ENCODE measurements around the gene GBP5. TPM values are rescaled to one million over a fixed set of nuclear protein-coding genes. Genes with fewer than 3 reads are reported as not detected.

GBP5 gene
- total and polyA plus RNA-seq, 4 experiments from 2014 or later, result 37.9 to 124 (median 77.7) TPM

DNA sequence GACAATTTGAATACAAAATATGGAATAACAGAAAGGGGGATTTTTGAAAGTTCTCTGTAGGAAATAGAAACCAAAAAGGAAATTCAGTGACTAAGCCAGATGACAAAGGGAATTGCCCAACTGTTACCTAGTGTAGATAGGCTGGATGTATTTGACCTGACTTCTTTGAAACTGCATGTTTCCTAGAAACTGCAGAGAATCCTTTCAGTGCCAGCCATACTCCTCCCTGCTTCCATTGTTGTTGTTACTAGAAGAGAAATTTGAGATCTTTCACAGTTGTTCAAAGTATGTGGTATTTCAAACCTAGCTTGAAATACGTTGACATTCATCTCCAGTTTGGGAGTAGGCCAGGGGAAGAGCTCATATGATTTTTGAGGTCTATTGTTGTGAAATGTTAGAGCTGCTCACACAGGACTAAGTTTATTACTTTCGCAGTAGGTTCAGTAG, 1.8 kb upstream of the GBP5 start:
- POLR2A ChIA-PET (ENCODE audit: partially characterized antibody), result interaction anchor here (0.6 to 9.4 kb wide), 14 partner anchors 11 to 275 kb away, joined by 3 to 86 read pairs (median 4); partner anchors contain the start of genes GBP1 and GBP4
- H3K9me3 Mint-ChIP-seq, result peaks cover 0 to 6% (median 4%) of the 10 kb centered on the region in 8 donors

DNA sequence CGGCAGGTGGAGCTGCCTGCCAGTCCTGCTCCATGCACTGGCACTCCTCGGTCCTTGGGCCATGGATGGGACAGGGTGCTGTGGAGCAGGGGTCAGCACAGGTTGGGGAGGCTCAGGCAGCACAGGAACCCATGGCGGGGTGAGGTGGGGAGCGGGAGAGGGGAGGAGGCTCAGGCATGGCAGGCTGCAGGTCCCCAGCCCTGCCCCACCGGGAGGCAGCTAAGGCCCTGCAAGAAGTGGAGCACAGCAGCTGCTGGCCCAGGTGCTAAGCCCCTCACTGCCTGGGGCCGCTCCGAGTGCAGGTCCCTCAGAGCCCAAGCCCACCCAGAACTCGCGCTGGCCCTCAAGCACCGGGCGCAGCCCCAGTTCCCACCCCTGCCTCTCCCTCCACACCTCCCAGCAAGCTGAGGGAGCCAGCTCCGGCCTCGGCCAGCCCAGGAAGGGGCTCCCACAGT, 691 bp upstream of the GBP5 start:
- H3K4me3 Mint-ChIP-seq, result peak overlapping the region; percentile 89 to 100 (median 97)
- peaks cover 18 to 41% of the 10 kb centered on the region in 2 donors for H3K36me3 Mint-ChIP-seq
- intact Hi-C loops (cut with micrococcal nuclease), result loop anchor here (2.0 to 10.0 kb wide), 2 partner anchors 15 to 331 kb away; no protein-coding TSS in a partner anchor
- Histone ChIP-seq H3K27ac (ENCODE audit: low read depth, low read length) (peak overlapping the region; percentile 74), H3K4me3 (ENCODE audit: low read length in 2 of 2) (no peak overlapping the region), H3K36me3 (ENCODE audit: insufficient read depth, low read length) (peaks cover 11% of the 10 kb centered on the region), H3K9me3 (ENCODE audit: control insufficient read depth in 1 of 2, low read length in 2 of 2) (no peaks in the 10 kb centered on the region), H3K27me3 (ENCODE audit: insufficient read depth, low read length) (no peaks in the 10 kb centered on the region), H3K4me1 (ENCODE audit: insufficient read depth, low read length) (peaks cover 68% of the 10 kb centered on the region)
- peak in 1 of 5 donors; percentile 39 for DNase-seq
- no peaks in the 10 kb centered on the region for H3K27me3 Mint-ChIP-seq
- H3K27ac Mint-ChIP-seq, result peak overlapping the region; percentile 92 to 98 (median 97)
- ChIA-PET CTCF (ENCODE audit: partially characterized antibody) (interaction anchor here (0.9 to 6.9 kb wide), 12 partner anchors 8 to 289 kb away, joined by 3 to 73 read pairs (median 14); partner anchors contain the start of gene GBP4), POLR2A (ENCODE audit: partially characterized antibody) (interaction anchor here (0.7 to 9.4 kb wide), 18 partner anchors 12 to 283 kb away, joined by 3 to 86 read pairs (median 4); partner anchors contain the start of genes GBP1 and GBP4)
- H3K4me1 Mint-ChIP-seq, result peaks cover 45 to 91% (median 62%) of the 10 kb centered on the region in 4 donors
- H3K9me3 Mint-ChIP-seq, result peaks cover 0 to 6% (median 3%) of the 10 kb centered on the region in 8 donors

More for the DNA sequence above, 1.8 kb upstream of the GBP5 start:
- Histone ChIP-seq H3K27ac (ENCODE audit: low read depth, low read length) (peak overlapping the region; percentile 74), H3K27me3 (ENCODE audit: insufficient read depth, low read length) (no peaks in the 10 kb centered on the region), H3K9me3 (ENCODE audit: control insufficient read depth in 1 of 2, low read length in 2 of 2) (no peaks in the 10 kb centered on the region), H3K36me3 (ENCODE audit: insufficient read depth, low read length) (peaks cover under 1% of the 10 kb centered on the region), H3K4me3 (ENCODE audit: low read length in 2 of 2) (peak overlapping the region in 1 of 2 donors; percentile 29), H3K4me1 (ENCODE audit: insufficient read depth, low read length) (peaks cover 68% of the 10 kb centered on the region)
- CTCF ChIA-PET (ENCODE audit: partially characterized antibody), result interaction anchor here (0.8 to 6.9 kb wide), 15 partner anchors 9 to 290 kb away, joined by 3 to 73 read pairs (median 8); partner anchors contain the start of genes GBP4 and GBP6
- intact Hi-C loops (cut with micrococcal nuclease), result loop anchor here (10.0 kb wide), 1 partner anchor 330 kb away; no protein-coding TSS in a partner anchor
- peak overlapping the region; percentile 93 to 99 (median 98) for H3K27ac Mint-ChIP-seq
- peak; percentile 43 to 63 (median 49) for DNase-seq
- H3K27me3 Mint-ChIP-seq, result no peaks in the 10 kb centered on the region
- H3K36me3 Mint-ChIP-seq, result peaks cover 9 to 32% of the 10 kb centered on the region in 2 donors
- H3K4me1 Mint-ChIP-seq, result peaks cover 46 to 91% (median 62%) of the 10 kb centered on the region in 4 donors
- H3K4me3 Mint-ChIP-seq, result peak overlapping the region; percentile 78 to 90 (median 88)

- Histone ChIP-seq H3K27me3 (ENCODE audit: insufficient read depth, low read length) (no peaks in the 10 kb centered on the region), H3K4me3 (ENCODE audit: low read length in 2 of 2) (peak overlapping the region; percentile 56 to 57), H3K27ac (ENCODE audit: low read depth, low read length) (peak overlapping the region; percentile 74), H3K36me3 (ENCODE audit: insufficient read depth, low read length) (peaks cover 21% of the 10 kb centered on the region), H3K9me3 (ENCODE audit: control insufficient read depth in 1 of 2, low read length in 2 of 2) (no peaks in the 10 kb centered on the region), H3K4me1 (ENCODE audit: insufficient read depth, low read length) (peaks cover 67% of the 10 kb centered on the region)
- Mint-ChIP-seq H3K4me1 (peaks cover 46 to 89% (median 58%) of the 10 kb centered on the region in 4 donors), H3K9me3 (peaks cover 0 to 6% (median 3%) of the 10 kb centered on the region in 8 donors), H3K27ac (peak overlapping the region; percentile 55 to 98 (median 94)), H3K27me3 (no peaks in the 10 kb centered on the region), H3K36me3 (peaks cover 34 to 55% of the 10 kb centered on the region in 2 donors), H3K4me3 (peak overlapping the region; percentile 89 to 100 (median 97))
- CTCF ChIA-PET (ENCODE audit: partially characterized antibody), result interaction anchor here (0.8 to 6.2 kb wide), 8 partner anchors 14 to 297 kb away, joined by 3 to 43 read pairs (median 8); partner anchors contain the start of gene GBP4
- POLR2A ChIA-PET (ENCODE audit: partially characterized antibody), result interaction anchor here (0.8 to 9.4 kb wide), 15 partner anchors 10 to 572 kb away, joined by 3 to 86 read pairs (median 4); partner anchors contain the start of genes GBP1 and GBP4
- intact Hi-C loops (cut with micrococcal nuclease), result loop anchor here (1.0 to 10.0 kb wide), 3 partner anchors 13 to 333 kb away; partner anchors contain the start of gene GBP4
- DNase-seq, result no peak
These were observed 1.2 kb downstream of the GBP5 start for GRCh38 chr1:89271341-89272015.

GRCh38 chr1:89270423-89270822, 2.2 kb downstream of the GBP5 start:
- no peak for DNase-seq
- peaks cover 44 to 89% (median 57%) of the 10 kb centered on the region in 4 donors for H3K4me1 Mint-ChIP-seq
- Histone ChIP-seq H3K36me3 (ENCODE audit: insufficient read depth, low read length) (peaks cover 32% of the 10 kb centered on the region), H3K9me3 (ENCODE audit: control insufficient read depth in 1 of 2, low read length in 2 of 2) (no peaks in the 10 kb centered on the region), H3K4me3 (ENCODE audit: low read length in 2 of 2) (peak overlapping the region; percentile 56 to 57), H3K27me3 (ENCODE audit: insufficient read depth, low read length) (no peaks in the 10 kb centered on the region), H3K27ac (ENCODE audit: low read depth, low read length) (peak overlapping the region; percentile 74), H3K4me1 (ENCODE audit: insufficient read depth, low read length) (peaks cover 66% of the 10 kb centered on the region)
- ChIA-PET POLR2A (ENCODE audit: partially characterized antibody) (interaction anchor here (0.8 to 9.4 kb wide), 7 partner anchors 10 to 154 kb away, joined by 3 to 86 read pairs (median 4); partner anchors contain the start of gene GBP4), CTCF (ENCODE audit: partially characterized antibody) (interaction anchor here (0.8 to 6.2 kb wide), 4 partner anchors 10 to 88 kb away, joined by 4 to 34 read pairs (median 4); partner anchors contain the start of gene GBP4)
- intact Hi-C loops (cut with micrococcal nuclease), result loop anchor here (10.0 kb wide), 1 partner anchor 334 kb away; no protein-coding TSS in a partner anchor
- peaks cover 44 to 64% of the 10 kb centered on the region in 2 donors for H3K36me3 Mint-ChIP-seq
- peak overlapping the region; percentile 89 to 100 (median 97) for H3K4me3 Mint-ChIP-seq
- peak overlapping the region; percentile 53 to 98 (median 63) for H3K27ac Mint-ChIP-seq
- H3K27me3 Mint-ChIP-seq, result no peaks in the 10 kb centered on the region
- peaks cover 0 to 6% (median 3%) of the 10 kb centered on the region in 8 donors for H3K9me3 Mint-ChIP-seq

DNA sequence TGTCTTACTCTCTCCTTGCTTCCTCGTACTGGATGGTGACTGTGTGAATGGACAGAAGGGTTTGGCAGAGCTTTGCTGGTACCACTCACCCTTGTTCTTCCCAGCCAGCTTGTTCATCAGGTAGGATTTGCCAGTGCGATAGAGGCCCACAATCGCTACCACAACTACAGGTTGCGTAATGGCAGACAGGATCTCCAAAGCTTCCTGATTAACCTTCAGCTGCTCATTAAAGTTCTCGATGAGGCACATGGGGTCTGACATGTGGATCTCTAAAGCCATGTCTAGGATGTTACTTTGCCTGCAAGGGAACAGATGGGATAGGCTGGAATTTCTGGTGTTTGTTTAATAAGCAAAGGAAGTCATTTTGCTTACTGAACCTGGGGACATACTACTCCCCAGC, 3.4 kb downstream of the GBP5 start:
- Histone ChIP-seq H3K4me3 (ENCODE audit: low read length in 2 of 2) (peak overlapping the region in 1 of 2 donors; percentile 56), H3K36me3 (ENCODE audit: insufficient read depth, low read length) (peaks cover 40% of the 10 kb centered on the region), H3K27me3 (ENCODE audit: insufficient read depth, low read length) (no peaks in the 10 kb centered on the region), H3K4me1 (ENCODE audit: insufficient read depth, low read length) (peaks cover 62% of the 10 kb centered on the region), H3K9me3 (ENCODE audit: control insufficient read depth in 1 of 2, low read length in 2 of 2) (no peaks in the 10 kb centered on the region), H3K27ac (ENCODE audit: low read depth, low read length) (peak overlapping the region; percentile 27)
- POLR2A ChIA-PET (ENCODE audit: partially characterized antibody), result interaction anchor here (0.7 to 6.7 kb wide), 7 partner anchors 10 to 154 kb away, joined by 3 to 74 read pairs (median 4); partner anchors contain the start of genes GBP4 and GBP6
- Mint-ChIP-seq H3K27me3 (no peaks in the 10 kb centered on the region), H3K36me3 (peaks cover 53 to 71% of the 10 kb centered on the region in 2 donors), H3K4me3 (peak overlapping the region; percentile 89 to 100 (median 97)), H3K27ac (peak overlapping the region; percentile 55 to 94 (median 68)), H3K4me1 (peaks cover 35 to 77% (median 50%) of the 10 kb centered on the region in 4 donors), H3K9me3 (peaks cover 0 to 6% (median 3%) of the 10 kb centered on the region in 8 donors)
- intact Hi-C loops (cut with micrococcal nuclease), result no loop called here
- CTCF ChIA-PET (ENCODE audit: partially characterized antibody), result interaction anchor here (1.0 to 6.2 kb wide), 5 partner anchors 70 to 285 kb away, joined by 3 to 34 read pairs (median 4); partner anchors contain the start of gene GBP4
- DNase-seq, result no peak

- intact Hi-C loops (cut with micrococcal nuclease), result no loop called here
- H3K27me3 Mint-ChIP-seq, result no peaks in the 10 kb centered on the region
These were observed 10.0 kb downstream of the GBP5 start for GRCh38 chr1:89262643-89263042.

More at GRCh38 chr1:89262643-89263042, 10.0 kb downstream of the GBP5 start:
- Histone ChIP-seq H3K4me1 (ENCODE audit: insufficient read depth, low read length) (peaks cover 94% of the 10 kb centered on the region), H3K27me3 (ENCODE audit: insufficient read depth, low read length) (no peaks in the 10 kb centered on the region), H3K4me3 (ENCODE audit: low read length in 2 of 2) (no peak overlapping the region), H3K36me3 (ENCODE audit: insufficient read depth, low read length) (peaks cover 54% of the 10 kb centered on the region), H3K27ac (ENCODE audit: low read depth, low read length) (no peak overlapping the region), H3K9me3 (ENCODE audit: control insufficient read depth in 1 of 2, low read length in 2 of 2) (no peaks in the 10 kb centered on the region)
- Mint-ChIP-seq H3K4me1 (peaks cover 59 to 76% (median 68%) of the 10 kb centered on the region in 4 donors), H3K36me3 (peaks cover 68 to 78% of the 10 kb centered on the region in 2 donors), H3K27ac (peak overlapping the region; percentile 8 to 90 (median 77)), H3K4me3 (peak overlapping the region in 5 of 8 donors; percentile 33 to 74 (median 38)), H3K9me3 (peaks cover 0 to 3% (median 0%) of the 10 kb centered on the region in 8 donors)
- ChIA-PET POLR2A (ENCODE audit: partially characterized antibody) (interaction anchor here (0.9 to 6.3 kb wide), 2 partner anchors 12 to 136 kb away, joined by 3 to 72 read pairs; partner anchors contain the start of gene GBP5), CTCF (ENCODE audit: partially characterized antibody) (no interaction called here)
- no peak for DNase-seq
